ENCODE measurements around the gene ARMH2. TPM values are rescaled to one million over a fixed set of nuclear protein-coding genes. Genes with fewer than 3 reads are reported as not detected.

ARMH2 gene
- total and polyA plus RNA-seq, 2 donors (not counting 1 experiment from before 2014, with no cell fraction given): 0.43 to 5.0 TPM

DNA sequence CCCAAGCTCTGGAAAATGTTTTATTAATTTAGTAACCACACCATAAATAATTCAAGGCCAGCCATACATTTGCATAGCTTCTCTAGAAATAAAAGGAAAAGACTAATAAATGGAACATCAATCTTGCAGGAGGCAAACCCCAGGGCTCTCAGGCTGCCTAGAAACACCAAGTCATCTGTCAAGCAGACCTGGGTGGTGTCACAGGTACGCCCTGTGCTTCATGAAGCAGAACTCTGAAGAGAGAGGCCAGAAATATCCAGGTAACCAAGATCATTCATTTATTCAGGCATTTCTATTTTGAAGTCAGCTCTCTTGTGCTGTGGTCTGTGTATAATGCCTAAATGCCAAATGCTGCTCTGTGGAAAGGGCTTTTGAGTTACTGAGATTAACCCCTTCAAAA lies 45.3 kb upstream of the ARMH2 start:
- TF ChIP-seq, protein P1, sequence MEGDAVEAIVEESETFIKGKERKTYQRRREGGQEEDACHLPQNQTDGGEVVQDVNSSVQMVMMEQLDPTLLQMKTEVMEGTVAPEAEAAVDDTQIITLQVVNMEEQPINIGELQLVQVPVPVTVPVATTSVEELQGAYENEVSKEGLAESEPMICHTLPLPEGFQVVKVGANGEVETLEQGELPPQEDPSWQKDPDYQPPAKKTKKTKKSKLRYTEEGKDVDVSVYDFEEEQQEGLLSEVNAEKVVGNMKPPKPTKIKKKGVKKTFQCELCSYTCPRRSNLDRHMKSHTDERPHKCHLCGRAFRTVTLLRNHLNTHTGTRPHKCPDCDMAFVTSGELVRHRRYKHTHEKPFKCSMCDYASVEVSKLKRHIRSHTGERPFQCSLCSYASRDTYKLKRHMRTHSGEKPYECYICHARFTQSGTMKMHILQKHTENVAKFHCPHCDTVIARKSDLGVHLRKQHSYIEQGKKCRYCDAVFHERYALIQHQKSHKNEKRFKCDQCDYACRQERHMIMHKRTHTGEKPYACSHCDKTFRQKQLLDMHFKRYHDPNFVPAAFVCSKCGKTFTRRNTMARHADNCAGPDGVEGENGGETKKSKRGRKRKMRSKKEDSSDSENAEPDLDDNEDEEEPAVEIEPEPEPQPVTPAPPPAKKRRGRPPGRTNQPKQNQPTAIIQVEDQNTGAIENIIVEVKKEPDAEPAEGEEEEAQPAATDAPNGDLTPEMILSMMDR (IDR thresholded peaks at IDR 0.05): no peak
- TF ChIP-seq EZH2 (IDR thresholded peaks at IDR 0.05; ENCODE audit: borderline replicate concordance, insufficient read depth, low read depth, low read length, poor library complexity, severe bottlenecking): no peak
- Histone ChIP-seq H3K4me1 (ENCODE audit: control insufficient read depth in 2 of 2, insufficient read depth in 2 of 2, low read length in 2 of 2) (peaks cover 0 to 5% of the 10 kb centered on the region in 2 donors), H3K36me3 (replicated peaks in 1 of 2; ENCODE audit: control extremely low read depth in 1 of 2, control insufficient read depth in 1 of 2, extremely low read depth in 1 of 2, insufficient read depth in 2 of 2, low read length in 1 of 2) (peaks cover 46 to 94% of the 10 kb centered on the region in 2 experiments), H3K9ac (ENCODE audit: low read length) (no peak overlapping the region), H3K4me3 (ENCODE audit: control extremely low read depth in 1 of 5, extremely low read depth in 1 of 5, insufficient read depth in 1 of 5, low read depth in 2 of 5, low read length in 4 of 5) (no peak overlapping the region), H4K20me1 (ENCODE audit: control insufficient read depth, insufficient read depth, low read length, poor library complexity, severe bottlenecking) (peaks cover 88% of the 10 kb centered on the region), H3K4me2 (replicated peaks; ENCODE audit: low read depth, low read length, poor library complexity, severe bottlenecking) (no peak overlapping the region), H2AFZ (ENCODE audit: insufficient read depth, low read depth, low read length, poor library complexity, severe bottlenecking) (no peak overlapping the region), H3K79me2 (ENCODE audit: control insufficient read depth, insufficient read depth, low read length) (peaks cover 36% of the 10 kb centered on the region), H3K27ac (ENCODE audit: low read length in 2 of 2) (no peak overlapping the region), H3K27me3 (replicated peaks in 1 of 4; ENCODE audit: control extremely low read depth in 1 of 4, control insufficient read depth in 3 of 4, insufficient read depth in 4 of 4, low read length in 3 of 4) (no peaks in the 10 kb centered on the region), H3K9me3 (ENCODE audit: control extremely low read depth in 1 of 3, control insufficient read depth in 2 of 3, insufficient read depth in 1 of 3, low read length in 2 of 3) (no peaks in the 10 kb centered on the region)
- H3K27me3 Mint-ChIP-seq: no peaks in the 10 kb centered on the region
- no peak for DNase-seq
- no CpG with 5 or more reads among the region's 1 CpG for WGBS (ENCODE audit: insufficient coverage)
- H3K4me3 Mint-ChIP-seq: no peak overlapping the region
- ChIA-PET CTCF (interaction anchor here (0.8 to 4.8 kb wide), 4 partner anchors 75 to 227 kb away, joined by 3 to 26 read pairs (median 4); no protein-coding TSS in a partner anchor), POLR2A (interaction anchor here (0.6 kb wide), 1 partner anchor 229 kb away, joined by 3 read pairs; no protein-coding TSS in a partner anchor)
- no peak for ATAC-seq (ENCODE audit: low read depth)
- peak overlapping the region; percentile 87 for H3K27ac Mint-ChIP-seq
- H3K4me1 Mint-ChIP-seq: peaks cover 19% of the 10 kb centered on the region
- intact Hi-C loops (cut with micrococcal nuclease): no loop called here
- no peaks in the 10 kb centered on the region for H3K9me3 Mint-ChIP-seq (ENCODE audit: insufficient read depth)

DNA sequence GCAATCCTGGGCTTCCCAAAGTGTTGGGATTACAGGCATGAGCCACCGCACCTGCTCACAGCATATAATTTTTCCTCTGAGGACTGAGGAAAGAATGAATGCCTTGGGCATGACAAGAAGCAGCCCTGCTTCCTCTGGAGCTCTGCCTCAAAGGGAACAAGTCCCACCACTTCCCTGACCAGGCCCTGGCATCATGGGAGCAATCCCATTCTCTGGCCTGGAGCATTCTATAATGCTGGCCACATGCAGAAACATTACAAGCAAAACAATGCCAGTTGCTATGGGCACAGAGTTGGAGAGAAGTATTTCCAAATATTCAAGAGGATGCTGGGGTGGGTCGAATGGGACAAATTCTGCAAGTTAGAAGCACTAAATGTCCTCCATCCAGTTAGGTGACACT lies 41.5 kb upstream of the ARMH2 start:
- no peak overlapping the region for H3K4me3 ChIP-seq (ENCODE audit: control extremely low read depth in 1 of 5, extremely low read depth in 1 of 5, insufficient read depth in 1 of 5, low read depth in 2 of 5, low read length in 4 of 5)
- peaks cover 72% of the 10 kb centered on the region for H4K20me1 ChIP-seq (ENCODE audit: control insufficient read depth, insufficient read depth, low read length, poor library complexity, severe bottlenecking)
- ChIA-PET CTCF (interaction anchor here (0.7 kb wide), 1 partner anchor 16 kb away, joined by 3 read pairs; no protein-coding TSS in a partner anchor), POLR2A (interaction anchor here (0.6 kb wide), 1 partner anchor 148 kb away, joined by 7 read pairs; no protein-coding TSS in a partner anchor)
- H3K79me2 ChIP-seq (ENCODE audit: control insufficient read depth, insufficient read depth, low read length): peaks cover 17% of the 10 kb centered on the region
- Mint-ChIP-seq H3K4me1 (peaks cover 21% of the 10 kb centered on the region), H3K27me3 (no peaks in the 10 kb centered on the region), H3K4me3 (no peak overlapping the region), H3K9me3 (ENCODE audit: insufficient read depth) (no peaks in the 10 kb centered on the region), H3K27ac (peak overlapping the region; percentile 70)
- no peak overlapping the region for H3K9ac ChIP-seq (ENCODE audit: low read length)
- 100% methylated on average over 1 of the region's 2 CpGs for WGBS (ENCODE audit: insufficient coverage)
- peak overlapping the region in 1 of 2 donors; percentile 1 for H3K27ac ChIP-seq (ENCODE audit: low read length in 2 of 2)
- peaks cover 27 to 88% of the 10 kb centered on the region in 2 experiments for H3K36me3 ChIP-seq (replicated peaks in 1 of 2; ENCODE audit: control extremely low read depth in 1 of 2, control insufficient read depth in 1 of 2, extremely low read depth in 1 of 2, insufficient read depth in 2 of 2, low read length in 1 of 2)
- intact Hi-C loops (cut with micrococcal nuclease): no loop called here
- TF ChIP-seq, protein P1 (IDR thresholded peaks at IDR 0.05): no peak
- no peak for TF ChIP-seq EZH2 (IDR thresholded peaks at IDR 0.05; ENCODE audit: borderline replicate concordance, insufficient read depth, low read depth, low read length, poor library complexity, severe bottlenecking)
- no peak for DNase-seq
- H3K27me3 ChIP-seq (replicated peaks in 1 of 4; ENCODE audit: control extremely low read depth in 1 of 4, control insufficient read depth in 3 of 4, insufficient read depth in 4 of 4, low read length in 3 of 4): no peaks in the 10 kb centered on the region
- ATAC-seq (ENCODE audit: low read depth): no peak
- no peak overlapping the region for H2AFZ ChIP-seq (ENCODE audit: insufficient read depth, low read depth, low read length, poor library complexity, severe bottlenecking)
- no peaks in the 10 kb centered on the region for H3K9me3 ChIP-seq (ENCODE audit: control extremely low read depth in 1 of 3, control insufficient read depth in 2 of 3, insufficient read depth in 1 of 3, low read length in 2 of 3)
- peaks cover 0 to 5% of the 10 kb centered on the region in 2 donors for H3K4me1 ChIP-seq (ENCODE audit: control insufficient read depth in 2 of 2, insufficient read depth in 2 of 2, low read length in 2 of 2)
- H3K4me2 ChIP-seq (replicated peaks; ENCODE audit: low read depth, low read length, poor library complexity, severe bottlenecking): no peak overlapping the region
